Endothelial cell (in vitro differentiated cells): ENCODE results near the gene VWA8. TPM values are rescaled to one million over a fixed set of nuclear protein-coding genes. Genes with fewer than 3 reads are reported as not detected.

Experiments
- DNase-seq: peaks from one replicate; pipeline ENCODE4 v3.0.0; 2021; ENCODE audit warnings: low spot score
- H3K27ac Mint-ChIP-seq: one replicate; pipeline ENCODE4 v1.8.0; 2021; ENCODE audit warnings: mixed read lengths, inconsistent platforms; ENCODE audit not compliant: unreplicated experiment
- H3K27me3 Mint-ChIP-seq: one replicate; pipeline ENCODE4 v1.8.0; 2021; ENCODE audit warnings: mild to moderate bottlenecking, moderate library complexity, mixed read lengths, inconsistent platforms; ENCODE audit not compliant: unreplicated experiment
- H3K36me3 Mint-ChIP-seq: one replicate; pipeline ENCODE4 v1.8.0; 2021; ENCODE audit warnings: mild to moderate bottlenecking, low read depth, mixed read lengths, inconsistent platforms; ENCODE audit not compliant: unreplicated experiment
- H3K4me1 Mint-ChIP-seq: one replicate; pipeline ENCODE4 v1.8.0; 2021; ENCODE audit warnings: mild to moderate bottlenecking, mixed read lengths, inconsistent platforms; ENCODE audit not compliant: unreplicated experiment
- H3K4me3 Mint-ChIP-seq: one replicate; pipeline ENCODE4 v1.8.0; 2021; ENCODE audit warnings: mild to moderate bottlenecking, mixed read lengths, inconsistent platforms; ENCODE audit not compliant: unreplicated experiment
- H3K9me3 Mint-ChIP-seq: one replicate; pipeline ENCODE4 v1.8.0; 2021; ENCODE audit warnings: mixed read lengths, inconsistent platforms; ENCODE audit not compliant: unreplicated experiment
- total RNA-seq: library from RNA; stranded (reverse); fragmentation: NEBNext Ultra II Directional; extraction: Animal tissue kit (Norgen Biotek cat#: 25700); gene quantifications from one replicate; pipeline ENCODE4 v1.2.1, GENCODE V29; 2021; ENCODE audit not compliant: unreplicated experiment
- TF ChIP-seq, protein P1 (sequence below): fragments of 200-600 bp; sonication (generic); IDR thresholded peaks from one replicate; pipeline ENCODE4 v1.5.0; 2021; ENCODE audit warnings: antibody characterized with exemption; ENCODE audit not compliant: unreplicated experiment

Gene VWA8
- total RNA-seq, 1 donor from 2014 or later, result 8.2 TPM

- Mint-ChIP-seq H3K4me3 (no peak overlapping the region), H3K9me3 (no peaks in the 10 kb centered on the region), H3K27ac (no peak overlapping the region), H3K27me3 (no peaks in the 10 kb centered on the region), H3K4me1 (no peaks in the 10 kb centered on the region), H3K36me3 (no peaks in the 10 kb centered on the region)
- DNase-seq, result no peak
- TF ChIP-seq, protein P1, sequence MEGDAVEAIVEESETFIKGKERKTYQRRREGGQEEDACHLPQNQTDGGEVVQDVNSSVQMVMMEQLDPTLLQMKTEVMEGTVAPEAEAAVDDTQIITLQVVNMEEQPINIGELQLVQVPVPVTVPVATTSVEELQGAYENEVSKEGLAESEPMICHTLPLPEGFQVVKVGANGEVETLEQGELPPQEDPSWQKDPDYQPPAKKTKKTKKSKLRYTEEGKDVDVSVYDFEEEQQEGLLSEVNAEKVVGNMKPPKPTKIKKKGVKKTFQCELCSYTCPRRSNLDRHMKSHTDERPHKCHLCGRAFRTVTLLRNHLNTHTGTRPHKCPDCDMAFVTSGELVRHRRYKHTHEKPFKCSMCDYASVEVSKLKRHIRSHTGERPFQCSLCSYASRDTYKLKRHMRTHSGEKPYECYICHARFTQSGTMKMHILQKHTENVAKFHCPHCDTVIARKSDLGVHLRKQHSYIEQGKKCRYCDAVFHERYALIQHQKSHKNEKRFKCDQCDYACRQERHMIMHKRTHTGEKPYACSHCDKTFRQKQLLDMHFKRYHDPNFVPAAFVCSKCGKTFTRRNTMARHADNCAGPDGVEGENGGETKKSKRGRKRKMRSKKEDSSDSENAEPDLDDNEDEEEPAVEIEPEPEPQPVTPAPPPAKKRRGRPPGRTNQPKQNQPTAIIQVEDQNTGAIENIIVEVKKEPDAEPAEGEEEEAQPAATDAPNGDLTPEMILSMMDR, result no peak
These were observed 258.4 kb downstream of the VWA8 start for GRCh38 chr13:41702540-41702939.

- no peaks in the 10 kb centered on the region for H3K9me3 Mint-ChIP-seq
- no peak overlapping the region for H3K27ac Mint-ChIP-seq
- no peak overlapping the region for H3K4me3 Mint-ChIP-seq
- TF ChIP-seq, protein P1, result no peak
- H3K27me3 Mint-ChIP-seq, result no peaks in the 10 kb centered on the region
- H3K4me1 Mint-ChIP-seq, result no peaks in the 10 kb centered on the region
- no peaks in the 10 kb centered on the region for H3K36me3 Mint-ChIP-seq
- DNase-seq, result no peak
These were observed 259.2 kb downstream of the VWA8 start for GRCh38 chr13:41701676-41702075.

- H3K27ac Mint-ChIP-seq, result no peak overlapping the region
- no peaks in the 10 kb centered on the region for H3K36me3 Mint-ChIP-seq
- H3K9me3 Mint-ChIP-seq, result no peaks in the 10 kb centered on the region
- no peak overlapping the region for H3K4me3 Mint-ChIP-seq
- TF ChIP-seq, protein P1, result no peak
- no peaks in the 10 kb centered on the region for H3K27me3 Mint-ChIP-seq
- no peaks in the 10 kb centered on the region for H3K4me1 Mint-ChIP-seq
- no peak for DNase-seq
These were observed 260.1 kb downstream of the VWA8 start for GRCh38 chr13:41700790-41701310.

DNA sequence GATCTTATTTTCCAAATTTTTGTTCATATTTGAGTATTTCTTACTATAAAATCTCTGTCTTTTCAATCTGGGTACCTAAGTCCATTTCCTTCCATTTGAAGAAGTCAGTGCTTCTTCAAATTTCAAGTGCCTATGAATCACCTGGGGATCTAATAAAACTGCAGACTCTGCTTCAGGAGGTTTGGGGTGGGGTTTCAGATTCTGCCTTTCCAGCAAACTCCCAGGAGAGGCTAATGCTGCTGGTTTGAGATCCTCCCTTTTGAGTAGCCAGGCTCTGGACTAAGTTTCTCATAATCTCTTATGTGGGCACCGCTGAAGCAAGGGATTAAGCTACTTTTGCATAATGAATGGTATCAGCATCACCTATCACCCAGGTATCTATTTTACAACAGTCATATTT, 261.1 kb downstream of the VWA8 start:
- Mint-ChIP-seq H3K36me3 (no peaks in the 10 kb centered on the region), H3K27me3 (no peaks in the 10 kb centered on the region), H3K9me3 (no peaks in the 10 kb centered on the region), H3K4me1 (no peaks in the 10 kb centered on the region), H3K4me3 (no peak overlapping the region), H3K27ac (no peak overlapping the region)
- DNase-seq, result no peak
- TF ChIP-seq, protein P1, result no peak

DNA sequence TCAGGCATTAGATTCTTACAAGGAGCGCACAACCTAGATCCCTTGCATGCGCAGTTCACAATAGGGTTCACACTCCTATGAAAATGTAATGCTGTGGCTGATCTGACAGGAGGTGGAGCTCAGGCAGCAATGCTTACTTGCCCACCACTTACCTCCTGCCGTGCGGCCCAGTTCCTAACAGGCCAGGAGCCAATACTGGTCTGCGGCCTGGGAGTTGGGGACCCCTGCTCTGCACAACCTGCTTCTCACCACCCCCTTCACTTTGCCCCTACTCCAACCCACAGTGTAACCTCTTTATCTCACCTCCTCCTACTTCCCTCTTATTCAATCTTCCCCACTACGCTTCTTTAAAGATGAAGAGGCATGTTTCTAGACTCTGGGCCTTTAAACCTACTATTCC, 263.3 kb downstream of the VWA8 start:
- no peak overlapping the region for H3K27ac Mint-ChIP-seq
- no peak overlapping the region for H3K4me3 Mint-ChIP-seq
- no peaks in the 10 kb centered on the region for H3K4me1 Mint-ChIP-seq
- TF ChIP-seq, protein P1, result no peak
- H3K9me3 Mint-ChIP-seq, result no peaks in the 10 kb centered on the region
- H3K36me3 Mint-ChIP-seq, result no peaks in the 10 kb centered on the region
- no peak for DNase-seq
- H3K27me3 Mint-ChIP-seq, result no peaks in the 10 kb centered on the region
